Activated B cell treated with CpG ODN at 0.5 μM for 24 hours (primary cell): ENCODE measurements around the gene NOL3. TPM values are rescaled to one million over a fixed set of nuclear protein-coding genes. Genes with fewer than 3 reads are reported as not detected.

ENCODE experiments used
- ATAC-seq: fragments of 200-7000 bp; cut with Tn5 transposase; one replicate; pipeline ENCODE4 v1.10.0; 2021; ENCODE audit warnings: low read depth, mild to moderate bottlenecking, moderate library complexity
- CTCF ChIA-PET: fragments of 350-600 bp; sonication (Branson Sonifier 250); formaldehyde crosslinking; loops from one replicate; lab custom pipeline; 2021; ENCODE audit warnings: antibody characterized with exemption; lab: Charles Lee
- POLR2A ChIA-PET: fragments of 350-600 bp; sonication (Branson Sonifier 250); formaldehyde crosslinking; loops from one replicate; lab custom pipeline; 2021; ENCODE audit warnings: antibody characterized with exemption; lab: Charles Lee
- DNase-seq: peaks from one replicate; pipeline ENCODE4 v3.0.0; 2022
- H3K27ac Mint-ChIP-seq: one replicate; pipeline ENCODE4 v1.8.0; 2020; ENCODE audit warnings: mixed read lengths
- H3K27me3 Mint-ChIP-seq: one replicate; pipeline ENCODE4 v1.8.0; 2021; ENCODE audit warnings: mixed read lengths
- H3K36me3 Mint-ChIP-seq: one replicate; pipeline ENCODE4 v1.8.0; 2021; ENCODE audit warnings: low read depth, mixed read lengths
- H3K4me1 Mint-ChIP-seq: one replicate; pipeline ENCODE4 v1.8.0; 2021; ENCODE audit warnings: mixed read lengths
- H3K4me3 Mint-ChIP-seq: one replicate; pipeline ENCODE4 v1.8.0; 2020; ENCODE audit warnings: mild to moderate bottlenecking, mixed read lengths
- H3K9me3 Mint-ChIP-seq: one replicate; pipeline ENCODE4 v1.8.0; 2020; ENCODE audit warnings: mixed read lengths
- CTCF ChIP-seq: fragments of 200-600 bp; IDR thresholded peaks from one replicate; pipeline ENCODE4 v1.8.0; 2022; ENCODE audit warnings: antibody characterized with exemption, mild to moderate bottlenecking
- intact Hi-C: fragments of 100-400 bp; cut with micrococcal nuclease; formaldehyde crosslinking; loops from one replicate; pipeline ENCODE4 v1.15.1; 2024
- total RNA-seq: library from RNA; stranded (reverse); gene quantifications from 2 replicates; pipeline ENCODE4 v1.2.3, GENCODE V29; 2022

The NOL3 gene
- total RNA-seq, 1 donor from 2014 or later, result 0.64 TPM

- ChIA-PET POLR2A (no interaction called here), CTCF (interaction anchor here (2.9 kb wide), 1 partner anchor 16 kb away, joined by 9 read pairs; no protein-coding TSS in a partner anchor)
- peaks cover 27% of the 10 kb centered on the region for H3K4me1 Mint-ChIP-seq
These were observed 761 bp downstream of the NOL3 start for GRCh38 chr16:67170949-67171649.

GRCh38 chr16:67173323-67173722, 3.0 kb downstream of the NOL3 start:
- DNase-seq (no peak), ATAC-seq (no peak)
- Mint-ChIP-seq H3K4me1 (peaks cover 28% of the 10 kb centered on the region), H3K9me3 (no peaks in the 10 kb centered on the region), H3K27ac (no peak overlapping the region), H3K36me3 (no peaks in the 10 kb centered on the region), H3K4me3 (peak overlapping the region; percentile 71), H3K27me3 (peaks cover 60% of the 10 kb centered on the region)
- CTCF ChIA-PET, result interaction anchor here (1.8 kb wide), 1 partner anchor 18 kb away, joined by 6 read pairs; no protein-coding TSS in a partner anchor
- no peak for TF ChIP-seq CTCF
- intact Hi-C loops, result no loop called here
- POLR2A ChIA-PET, result interaction anchor here (0.7 to 1.7 kb wide), 3 partner anchors 10 to 143 kb away, joined by 3 to 5 read pairs (median 4); no protein-coding TSS in a partner anchor

More at GRCh38 chr16:67170949-67171649, 761 bp downstream of the NOL3 start:
- ATAC-seq (no peak), DNase-seq (no peak)
- H3K27me3 Mint-ChIP-seq, result peaks cover 65% of the 10 kb centered on the region
- H3K9me3 Mint-ChIP-seq, result no peaks in the 10 kb centered on the region
- TF ChIP-seq CTCF, result no peak
- H3K27ac Mint-ChIP-seq, result no peak overlapping the region
- no peaks in the 10 kb centered on the region for H3K36me3 Mint-ChIP-seq
- peak overlapping the region; percentile 38 for H3K4me3 Mint-ChIP-seq
- intact Hi-C loops, result no loop called here

GRCh38 chr16:67173808-67174705, 3.7 kb downstream of the NOL3 start:
- POLR2A ChIA-PET, result interaction anchor here (1.1 to 1.7 kb wide), 2 partner anchors 11 to 144 kb away, joined by 3 to 4 read pairs; no protein-coding TSS in a partner anchor
- H3K27me3 Mint-ChIP-seq, result peaks cover 59% of the 10 kb centered on the region

GRCh38 chr16:67174706-67175231, 4.4 kb downstream of the NOL3 start:
- DNase-seq, result no peak
- POLR2A ChIA-PET, result interaction anchor here (1.7 kb wide), 1 partner anchor 12 kb away, joined by 4 read pairs; no protein-coding TSS in a partner anchor
- H3K4me3 Mint-ChIP-seq, result peak overlapping the region; percentile 71
- H3K27me3 Mint-ChIP-seq, result peaks cover 57% of the 10 kb centered on the region
- no peak for ATAC-seq
- H3K27ac Mint-ChIP-seq, result no peak overlapping the region
- no peaks in the 10 kb centered on the region for H3K9me3 Mint-ChIP-seq
- CTCF ChIA-PET, result interaction anchor here (1.3 to 1.8 kb wide), 3 partner anchors 14 to 157 kb away, joined by 4 to 6 read pairs (median 4); no protein-coding TSS in a partner anchor
- TF ChIP-seq CTCF, result no peak
- no peaks in the 10 kb centered on the region for H3K36me3 Mint-ChIP-seq
- H3K4me1 Mint-ChIP-seq, result peaks cover 26% of the 10 kb centered on the region
- intact Hi-C loops, result loop anchor here (1.0 kb wide), 1 partner anchor 15 kb away; the partner anchor contains the start of genes FBXL8 and TRADD

More at GRCh38 chr16:67173808-67174705, 3.7 kb downstream of the NOL3 start:
- intact Hi-C loops, result loop anchor here (1.0 kb wide), 1 partner anchor 15 kb away; the partner anchor contains the start of genes FBXL8 and TRADD
- Mint-ChIP-seq H3K9me3 (no peaks in the 10 kb centered on the region), H3K4me3 (peak overlapping the region; percentile 71), H3K4me1 (peaks cover 28% of the 10 kb centered on the region), H3K27ac (no peak overlapping the region), H3K36me3 (no peaks in the 10 kb centered on the region)
- DNase-seq, result peak; percentile 56
- CTCF ChIA-PET, result interaction anchor here (1.3 to 1.8 kb wide), 3 partner anchors 14 to 156 kb away, joined by 4 to 6 read pairs (median 4); no protein-coding TSS in a partner anchor
- no peak for TF ChIP-seq CTCF
- ATAC-seq, result peak; percentile 72
